BE2C (cell line): Measurements from ENCODE around the gene CPNE1.

Experiments used
- DNase-seq: peaks from one replicate; pipeline ENCODE4 v3.0.0-alpha.2; 2020
- H3K27me3 ChIP-seq: fragments of 250-450 bp; sonication (Bioruptor Pico); 2 replicates; pipeline ENCODE4 v1.5.1; 2020; ENCODE audit warnings: mild to moderate bottlenecking
- H3K36me3 ChIP-seq: fragments of 250-450 bp; sonication (Bioruptor Pico); 2 replicates; pipeline ENCODE4 v1.5.1; 2020; ENCODE audit warnings: mild to moderate bottlenecking
- H3K4me1 ChIP-seq: fragments of 250-450 bp; sonication (Bioruptor Pico); 2 replicates; pipeline ENCODE4 v1.5.1; 2020
- H3K4me3 ChIP-seq: 2 replicates; pipeline ENCODE4 v1.5.1; 2011; ENCODE audit warnings: low read depth, low read length
- H3K9me3 ChIP-seq: fragments of 250-450 bp; sonication (Bioruptor Pico); 2 replicates; pipeline ENCODE4 v1.5.1; 2020
- CTCF ChIP-seq: IDR thresholded peaks from 2 replicates; pipeline ENCODE4 v1.5.1; 2012; ENCODE audit warnings: mild to moderate bottlenecking, low read depth, low read length

Gene CPNE1

GRCh38 chr20:35681960-35682359 lies 17.3 kb upstream of the CPNE1 start:
- Histone ChIP-seq H3K27me3 (no peaks in the 10 kb centered on the region), H3K9me3 (no peaks in the 10 kb centered on the region), H3K4me1 (no peaks in the 10 kb centered on the region), H3K4me3 (no peak overlapping the region), H3K36me3 (no peaks in the 10 kb centered on the region; the same call in 1 of the 2 replicates)
- no peak for DNase-seq
- TF ChIP-seq CTCF, result no peak

- Histone ChIP-seq H3K4me3 (no peak overlapping the region), H3K9me3 (no peaks in the 10 kb centered on the region), H3K27me3 (no peaks in the 10 kb centered on the region), H3K4me1 (no peaks in the 10 kb centered on the region), H3K36me3 (no peaks in the 10 kb centered on the region)
- no peak for TF ChIP-seq CTCF
- DNase-seq, result no peak
Observed at GRCh38 chr20:35680452-35681183, 15.9 kb upstream of the CPNE1 start.

GRCh38 chr20:35674921-35675320 lies 10.2 kb upstream of the CPNE1 start:
- no peaks in the 10 kb centered on the region for H3K27me3 ChIP-seq
- no peak for TF ChIP-seq CTCF
- no peaks in the 10 kb centered on the region; the same call in 1 of the 2 replicates for H3K36me3 ChIP-seq
- no peaks in the 10 kb centered on the region for H3K9me3 ChIP-seq
- DNase-seq, result no peak
- no peaks in the 10 kb centered on the region for H3K4me1 ChIP-seq
- H3K4me3 ChIP-seq, result no peak overlapping the region

- Histone ChIP-seq H3K4me3 (no peak overlapping the region), H3K27me3 (no peaks in the 10 kb centered on the region), H3K36me3 (peaks cover 5% of the 10 kb centered on the region; the same call in 1 of the 2 replicates), H3K9me3 (no peaks in the 10 kb centered on the region), H3K4me1 (no peaks in the 10 kb centered on the region)
- no peak for DNase-seq
- TF ChIP-seq CTCF, result no peak
Observed at GRCh38 chr20:35673884-35674283, 9.2 kb upstream of the CPNE1 start.

GRCh38 chr20:35669681-35670080 lies 5.0 kb upstream of the CPNE1 start:
- no peaks in the 10 kb centered on the region for H3K9me3 ChIP-seq
- H3K4me1 ChIP-seq, result no peaks in the 10 kb centered on the region
- H3K27me3 ChIP-seq, result no peaks in the 10 kb centered on the region
- H3K4me3 ChIP-seq, result no peak overlapping the region
- TF ChIP-seq CTCF, result no peak
- peaks cover 6% of the 10 kb centered on the region; the same call in 1 of the 2 replicates for H3K36me3 ChIP-seq
- no peak for DNase-seq

- no peak for TF ChIP-seq CTCF
- H3K27me3 ChIP-seq, result no peaks in the 10 kb centered on the region
- no peak for DNase-seq
- no peaks in the 10 kb centered on the region for H3K9me3 ChIP-seq
- peaks cover 6% of the 10 kb centered on the region; the same call in 1 of the 2 replicates for H3K36me3 ChIP-seq
- H3K4me1 ChIP-seq, result no peaks in the 10 kb centered on the region
- no peak overlapping the region for H3K4me3 ChIP-seq
Observed at GRCh38 chr20:35669221-35669620, 4.5 kb upstream of the CPNE1 start.
